Stromal cell of bone marrow (primary cell): ENCODE measurements around the gene MPO.

Source experiments
- DNase-seq: peaks from one replicate; pipeline ENCODE4 v3.0.0-alpha.2; 2012; ENCODE audit warnings: low read depth

Gene MPO

GRCh38 chr17:58264407-58265103, 16.2 kb downstream of the MPO start:
- no peak for DNase-seq

GRCh38 chr17:58263773-58264172, 17.0 kb downstream of the MPO start:
- DNase-seq: no peak

- DNase-seq: no peak
Observed at GRCh38 chr17:58262149-58262548, 18.6 kb downstream of the MPO start.

GRCh38 chr17:58254803-58255202, 25.9 kb downstream of the MPO start:
- no peak for DNase-seq

GRCh38 chr17:58253082-58253481, 27.7 kb downstream of the MPO start:
- DNase-seq: no peak

GRCh38 chr17:58252141-58252540, 28.6 kb downstream of the MPO start:
- DNase-seq: no peak

GRCh38 chr17:58250344-58251011, 30.3 kb downstream of the MPO start:
- no peak for DNase-seq

GRCh38 chr17:58249270-58250133, 31.2 kb downstream of the MPO start:
- DNase-seq: peak; percentile 17

GRCh38 chr17:58248955-58249269, 31.8 kb downstream of the MPO start:
- DNase-seq: no peak

GRCh38 chr17:58247511-58248363, 33.0 kb downstream of the MPO start:
- no peak for DNase-seq

GRCh38 chr17:58246781-58247180, 34.0 kb downstream of the MPO start:
- DNase-seq: no peak

- no peak for DNase-seq
Observed at GRCh38 chr17:58246104-58246740, 34.5 kb downstream of the MPO start.

GRCh38 chr17:58245428-58246103, 35.2 kb downstream of the MPO start:
- DNase-seq: peak; percentile 3

GRCh38 chr17:58244963-58245362, 35.8 kb downstream of the MPO start:
- DNase-seq: no peak

- DNase-seq: no peak
Observed at GRCh38 chr17:58242171-58242784, 38.5 kb downstream of the MPO start.

GRCh38 chr17:58239987-58240386, 40.7 kb downstream of the MPO start:
- DNase-seq: no peak

GRCh38 chr17:58238147-58238634, 42.5 kb downstream of the MPO start, which contains the start of gene LPO:
Gene LPO, plus strand, starts transcription at chr17:58238584. Its CDS starts 4,396 bp downstream, at chr17:58242980.
- no peak for DNase-seq

GRCh38 chr17:58236394-58236793, 44.3 kb downstream of the MPO start:
- no peak for DNase-seq

GRCh38 chr17:58235821-58236220, 44.9 kb downstream of the MPO start:
- no peak for DNase-seq

- DNase-seq: no peak
Observed at GRCh38 chr17:58234512-58234911, 46.2 kb downstream of the MPO start.
